Fibroblast of skin of left quadriceps (primary cell): ENCODE measurements around the gene CEP135.
A peak's percentile ranks its signal among the peaks of the same experiment; 100 is the strongest.
"Not testable (repeated sequence)": the region's sequence is repeated elsewhere in the genome, so short reads cannot be mapped to it uniquely, and the experiment has no call there.

Source experiments
- DNase-seq, 2 experiments: peaks; one replicate each; pipeline ENCODE4 v3.0.0-alpha.2; 2013; ENCODE audit warnings: low read depth in 2 of 2

CEP135 gene

GRCh38 chr4:55948726-55949481, at the start of gene CEP135:
Gene CEP135, plus strand, starts transcription at chr4:55948945. Its CDS starts 3,186 bp downstream, at chr4:55952131.
- peak; percentile 81 to 85 for DNase-seq

GRCh38 chr4:55902677-55903076, 46.1 kb upstream of the CEP135 start:
- no peak for DNase-seq

- no peak for DNase-seq
Measured at GRCh38 chr4:55903577-55903976, 45.2 kb upstream of the CEP135 start.

- no peak for DNase-seq
Measured at GRCh38 chr4:55904576-55904975, 44.2 kb upstream of the CEP135 start.

GRCh38 chr4:55906323-55906722, 42.4 kb upstream of the CEP135 start:
- DNase-seq, result no peak

- no peak for DNase-seq
Measured at GRCh38 chr4:55906989-55907388, 41.8 kb upstream of the CEP135 start.

- no peak for DNase-seq
Measured at GRCh38 chr4:55907469-55907868, 41.3 kb upstream of the CEP135 start.

- DNase-seq, result peak; percentile 15 to 17
Measured at GRCh38 chr4:55910140-55910539, 38.6 kb upstream of the CEP135 start.

- no peak for DNase-seq
Measured at GRCh38 chr4:55912249-55912648, 36.5 kb upstream of the CEP135 start.

- DNase-seq, result no peak
Measured at GRCh38 chr4:55920571-55920970, 28.2 kb upstream of the CEP135 start.

GRCh38 chr4:55921093-55921492, 27.7 kb upstream of the CEP135 start:
- DNase-seq, result no peak

- peak; percentile 16 to 25 for DNase-seq
Measured at GRCh38 chr4:55925241-55925640, 23.5 kb upstream of the CEP135 start.

GRCh38 chr4:55926610-55927009, 22.1 kb upstream of the CEP135 start:
- no peak for DNase-seq

- DNase-seq, result no peak
Measured at GRCh38 chr4:55927803-55928437, 20.8 kb upstream of the CEP135 start.

GRCh38 chr4:55928846-55929245, 19.9 kb upstream of the CEP135 start:
- DNase-seq, result no peak

- DNase-seq, result no peak
Measured at GRCh38 chr4:55931043-55931442, 17.7 kb upstream of the CEP135 start.

GRCh38 chr4:55931833-55932232, 16.9 kb upstream of the CEP135 start:
- peak; percentile 56 to 68 for DNase-seq

- no peak for DNase-seq
Measured at GRCh38 chr4:55932511-55932910, 16.2 kb upstream of the CEP135 start.

- no peak for DNase-seq
Measured at GRCh38 chr4:55933611-55934010, 15.1 kb upstream of the CEP135 start.

- not testable (repeated sequence) for DNase-seq
Measured at GRCh38 chr4:55935907-55936306, 12.8 kb upstream of the CEP135 start.

GRCh38 chr4:55938481-55938880, 10.3 kb upstream of the CEP135 start:
- DNase-seq, result no peak

- DNase-seq, result no peak
Measured at GRCh38 chr4:55939421-55939820, 9.3 kb upstream of the CEP135 start.

GRCh38 chr4:55941881-55942396, 6.8 kb upstream of the CEP135 start:
- DNase-seq, result no peak
